NOMO-1 (cell line): Measurements from ENCODE around the gene PEX16.
"Not testable (repeated sequence)": the region's sequence is repeated elsewhere in the genome, so short reads cannot be mapped to it uniquely, and the experiment has no call there.

Source experiments
- DNase-seq, 2 experiments: peaks; one replicate each; lab custom pipeline; 2025; ENCODE audit not compliant: unreplicated experiment in 2 of 2; lab: John Stamatoyannopoulos, UW

The PEX16 gene

GRCh38 chr11:45900175-45900800, 17.4 kb downstream of the PEX16 start:
- not testable (repeated sequence) for DNase-seq

- peak; percentile 22 to 25 for DNase-seq
Measured at GRCh38 chr11:45899448-45900174, 18.1 kb downstream of the PEX16 start.

GRCh38 chr11:45899086-45899447, 18.6 kb downstream of the PEX16 start:
- DNase-seq, result no peak

- DNase-seq, result no peak
Measured at GRCh38 chr11:45897556-45897955, 20.1 kb downstream of the PEX16 start.

GRCh38 chr11:45896422-45896984, 21.2 kb downstream of the PEX16 start:
- no peak for DNase-seq

- DNase-seq, result no peak
Measured at GRCh38 chr11:45895553-45896259, 22.0 kb downstream of the PEX16 start.

- no peak for DNase-seq
Measured at GRCh38 chr11:45894555-45895247, 23.0 kb downstream of the PEX16 start.

- no peak for DNase-seq
Measured at GRCh38 chr11:45892856-45893255, 24.8 kb downstream of the PEX16 start.

GRCh38 chr11:45890886-45891550, 26.7 kb downstream of the PEX16 start:
- no peak for DNase-seq

GRCh38 chr11:45889966-45890365, 27.7 kb downstream of the PEX16 start:
- DNase-seq, result no peak

- no peak for DNase-seq
Measured at GRCh38 chr11:45889555-45889954, 28.1 kb downstream of the PEX16 start.

GRCh38 chr11:45887587-45887986, 30.1 kb downstream of the PEX16 start:
- DNase-seq, result no peak

GRCh38 chr11:45886816-45887520, 30.7 kb downstream of the PEX16 start:
- DNase-seq, result no peak

GRCh38 chr11:45885921-45886721, 31.6 kb downstream of the PEX16 start:
- DNase-seq, result no peak

GRCh38 chr11:45885274-45885920, 32.3 kb downstream of the PEX16 start, which contains the start of gene MAPK8IP1:
MAPK8IP1 (plus strand) TSS chr11:45885651; CDS start chr11:45885821, 170 bp downstream.
- peak; percentile 34 to 49 for DNase-seq

GRCh38 chr11:45884596-45885185, 33.0 kb downstream of the PEX16 start:
- DNase-seq, result no peak

- DNase-seq, result no peak
Measured at GRCh38 chr11:45881708-45882368, 35.8 kb downstream of the PEX16 start.
